HG02571 (cell line): ENCODE results near the gene DOLK.
"Not testable (repeated sequence)": the region's sequence is repeated elsewhere in the genome, so short reads cannot be mapped to it uniquely, and the experiment has no call there.

ENCODE experiments used
- ATAC-seq: cut with Tn5 transposase; IDR thresholded peaks from one replicate; pipeline ENCODE4 v1.9.1; 2021; ENCODE audit warnings: mild to moderate bottlenecking, moderate library complexity; ENCODE audit not compliant: unreplicated experiment

The DOLK gene

DNA sequence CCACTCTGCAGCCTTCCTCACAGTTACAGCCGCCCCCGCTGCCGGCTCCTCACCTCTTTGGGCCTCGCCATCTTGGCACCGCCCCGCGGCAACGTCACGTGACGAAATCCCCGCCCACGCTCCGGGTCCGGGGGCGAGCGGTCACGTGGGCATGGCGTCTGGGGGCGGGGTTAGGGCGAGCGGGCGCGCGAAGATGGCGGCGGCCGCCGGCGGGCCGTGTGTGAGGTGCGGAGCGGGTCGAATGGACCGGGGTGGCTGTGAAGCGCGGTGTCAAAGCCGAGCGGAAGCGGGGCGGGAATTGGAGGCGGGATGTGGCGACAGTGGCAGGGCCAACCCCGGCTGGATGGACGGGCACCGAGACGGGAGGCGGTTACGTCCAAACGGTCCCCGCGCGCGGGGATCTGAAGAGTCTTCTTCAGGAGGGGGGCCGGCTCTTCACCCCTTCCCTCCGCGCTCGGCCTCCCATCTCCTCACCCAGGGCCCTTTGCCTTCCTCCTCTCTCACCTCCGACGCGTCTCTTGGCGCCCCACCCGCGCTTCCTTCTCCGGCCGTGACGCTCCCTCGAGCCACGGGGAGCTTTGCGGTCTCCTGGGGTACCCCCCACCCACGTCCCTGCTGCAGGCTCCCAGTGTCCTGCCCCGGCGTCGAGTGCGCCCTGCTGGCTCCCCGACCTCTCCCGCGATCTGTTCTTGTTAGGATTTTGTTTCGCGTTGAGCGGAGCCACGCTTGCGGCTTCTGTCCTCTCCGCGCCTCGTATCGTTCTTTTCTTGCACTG lies at the start of gene DOLK, which contains the start of gene NUP188:
TSS of gene DOLK (minus strand) at position 77 of the 775 bp plus-strand sequence. CDS start 300 bp downstream, outside the sequence.
TSS of gene NUP188 (plus strand) at position 173 of the 775 bp plus-strand sequence. CDS start at position 194, 21 bp downstream.
- ATAC-seq: peak; percentile 73

DNA sequence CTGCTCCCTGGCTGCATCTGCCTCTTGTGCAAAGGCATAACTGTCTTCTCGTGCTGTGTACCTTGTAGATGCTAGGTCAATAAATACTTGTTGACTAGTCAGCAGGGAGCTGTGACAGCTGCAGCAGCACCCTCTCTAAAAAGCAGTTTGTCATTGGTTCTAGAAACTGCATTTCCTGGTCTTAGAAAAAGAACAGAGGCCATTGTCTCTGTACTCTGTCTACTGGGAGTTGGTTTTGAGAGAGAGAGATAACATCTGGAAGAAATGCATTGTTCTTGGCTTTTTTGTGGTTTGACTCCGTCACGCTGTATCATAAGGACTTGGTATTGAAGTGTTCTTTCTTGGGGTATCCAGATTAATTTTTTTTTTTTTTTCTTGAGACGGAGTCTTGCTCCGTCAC lies 48.4 kb upstream of the DOLK start:
- ATAC-seq: no peak

DNA sequence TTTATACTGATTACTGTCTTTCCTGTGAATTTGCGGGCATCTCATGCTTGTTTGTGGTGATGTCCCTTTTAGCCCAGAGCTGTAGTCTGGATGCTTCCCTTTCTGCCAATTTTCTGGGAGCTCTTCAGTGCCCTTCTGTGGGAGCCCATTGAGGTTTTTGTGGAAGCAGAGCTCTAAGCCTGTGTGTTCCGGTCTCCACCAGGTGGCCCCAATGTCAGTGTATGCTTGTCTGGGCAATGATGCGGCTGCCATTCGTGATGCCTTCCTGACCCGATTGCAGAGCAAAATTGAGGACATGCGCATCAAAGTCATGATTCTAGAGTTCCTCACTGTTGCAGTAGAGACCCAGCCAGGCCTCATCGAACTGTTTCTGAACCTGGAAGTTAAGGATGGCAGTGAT lies 45.6 kb upstream of the DOLK start:
- no peak for ATAC-seq

- no peak for ATAC-seq
Observed at GRCh38 chr9:128987805-128988204, 40.4 kb upstream of the DOLK start.

- ATAC-seq: no peak
Observed at GRCh38 chr9:128986671-128987070, 39.3 kb upstream of the DOLK start.

DNA sequence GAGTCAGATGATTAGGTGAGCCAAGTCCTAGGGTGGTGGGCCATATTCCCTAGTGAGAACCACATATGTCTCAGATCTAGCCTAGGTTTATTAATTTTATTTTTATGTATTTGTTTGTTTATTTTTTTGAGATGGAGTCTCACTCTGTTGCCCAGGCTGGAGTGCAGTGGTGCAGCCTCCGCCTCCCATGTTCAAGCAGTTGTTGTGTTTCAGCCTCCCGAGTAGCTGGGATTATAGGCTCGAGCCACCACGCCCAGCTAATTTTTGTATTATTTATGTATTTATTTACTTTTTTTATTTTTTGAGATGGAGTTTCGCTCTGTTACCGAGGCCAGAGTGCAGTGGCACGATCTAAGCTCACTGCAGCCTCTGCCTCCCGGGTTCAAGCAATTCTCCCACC lies 36.1 kb upstream of the DOLK start:
- no peak for ATAC-seq

GRCh38 chr9:128979111-128979510 lies 31.7 kb upstream of the DOLK start:
- ATAC-seq: no peak

GRCh38 chr9:128972956-128973355 lies 25.6 kb upstream of the DOLK start:
- ATAC-seq: no peak

GRCh38 chr9:128969491-128969890 lies 22.1 kb upstream of the DOLK start:
- ATAC-seq: no peak

GRCh38 chr9:128961403-128961802 lies 14.0 kb upstream of the DOLK start:
- ATAC-seq: not testable (repeated sequence)

- no peak for ATAC-seq
Observed at GRCh38 chr9:128947277-128947526, 201 bp downstream of the DOLK start.

DNA sequence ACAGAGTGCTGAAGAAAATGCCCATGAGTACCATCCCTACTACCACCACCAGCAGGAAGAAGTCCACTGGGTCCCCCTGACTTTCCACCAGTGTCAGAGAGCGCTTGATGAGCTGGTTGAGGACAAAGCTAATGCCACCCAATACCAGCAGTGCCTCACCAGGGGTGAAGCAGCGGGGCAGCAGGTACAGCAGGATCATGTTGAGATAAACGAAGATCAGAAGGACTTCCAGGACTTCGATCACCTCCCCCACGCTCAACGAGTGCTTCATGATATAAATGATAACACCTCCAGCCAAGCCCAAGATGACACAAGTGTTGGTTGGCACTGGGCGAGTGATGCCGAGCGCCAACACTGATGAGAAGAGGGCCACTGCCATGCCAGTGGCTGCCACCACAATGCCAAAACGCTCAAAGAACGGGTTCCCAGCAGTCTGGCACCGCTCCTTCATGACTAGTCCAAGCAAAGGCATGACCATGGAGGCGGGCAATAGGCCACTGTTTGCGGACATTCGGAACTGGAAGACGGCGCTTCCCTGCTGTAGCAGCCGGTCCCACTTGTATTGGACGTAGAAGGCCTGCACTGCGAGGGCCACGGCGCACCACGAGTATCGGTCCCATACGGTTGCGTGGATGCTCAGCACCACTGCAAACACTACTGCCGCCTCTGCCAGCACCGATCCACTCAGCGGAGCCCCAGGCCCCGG lies 679 bp downstream of the DOLK start:
- ATAC-seq: peak; percentile 6

DNA sequence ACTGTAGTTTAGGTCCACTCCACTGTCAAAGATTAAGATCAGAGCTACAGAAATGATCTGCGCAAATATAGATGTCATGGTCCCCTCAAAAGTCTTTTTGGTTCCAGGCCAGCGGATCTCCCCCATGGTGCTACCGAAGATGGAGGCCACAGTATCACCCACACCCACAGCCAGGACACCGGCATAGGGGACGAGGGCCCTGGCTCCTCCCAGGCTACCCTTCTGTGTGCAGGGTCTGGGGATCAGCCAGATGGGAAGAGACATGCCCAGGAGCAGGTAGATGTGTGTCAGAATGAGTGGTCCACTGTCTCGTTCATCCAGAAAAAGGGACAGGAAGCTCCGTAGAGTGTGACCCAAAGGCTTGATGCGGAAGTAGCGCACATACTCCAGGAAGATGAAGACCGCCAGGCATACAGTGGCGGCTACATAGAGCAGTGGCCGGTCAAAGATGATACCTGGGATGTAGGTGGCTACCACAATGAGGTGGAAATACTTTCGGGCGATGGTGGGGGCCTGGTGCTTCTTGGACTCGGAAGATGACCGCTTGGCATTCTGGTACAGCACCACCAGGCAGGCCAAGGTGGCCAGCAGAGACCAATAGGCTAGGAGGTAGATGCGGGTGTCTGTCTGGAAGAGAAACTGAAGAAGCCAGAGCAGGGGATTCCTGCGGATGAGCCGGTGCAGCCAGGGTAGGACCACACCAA lies 1.5 kb downstream of the DOLK start:
- no peak for ATAC-seq

GRCh38 chr9:128944966-128945365 lies 2.4 kb downstream of the DOLK start:
- ATAC-seq: not testable (repeated sequence)

GRCh38 chr9:128943832-128944620 lies 3.4 kb downstream of the DOLK start:
- no peak for ATAC-seq

DNA sequence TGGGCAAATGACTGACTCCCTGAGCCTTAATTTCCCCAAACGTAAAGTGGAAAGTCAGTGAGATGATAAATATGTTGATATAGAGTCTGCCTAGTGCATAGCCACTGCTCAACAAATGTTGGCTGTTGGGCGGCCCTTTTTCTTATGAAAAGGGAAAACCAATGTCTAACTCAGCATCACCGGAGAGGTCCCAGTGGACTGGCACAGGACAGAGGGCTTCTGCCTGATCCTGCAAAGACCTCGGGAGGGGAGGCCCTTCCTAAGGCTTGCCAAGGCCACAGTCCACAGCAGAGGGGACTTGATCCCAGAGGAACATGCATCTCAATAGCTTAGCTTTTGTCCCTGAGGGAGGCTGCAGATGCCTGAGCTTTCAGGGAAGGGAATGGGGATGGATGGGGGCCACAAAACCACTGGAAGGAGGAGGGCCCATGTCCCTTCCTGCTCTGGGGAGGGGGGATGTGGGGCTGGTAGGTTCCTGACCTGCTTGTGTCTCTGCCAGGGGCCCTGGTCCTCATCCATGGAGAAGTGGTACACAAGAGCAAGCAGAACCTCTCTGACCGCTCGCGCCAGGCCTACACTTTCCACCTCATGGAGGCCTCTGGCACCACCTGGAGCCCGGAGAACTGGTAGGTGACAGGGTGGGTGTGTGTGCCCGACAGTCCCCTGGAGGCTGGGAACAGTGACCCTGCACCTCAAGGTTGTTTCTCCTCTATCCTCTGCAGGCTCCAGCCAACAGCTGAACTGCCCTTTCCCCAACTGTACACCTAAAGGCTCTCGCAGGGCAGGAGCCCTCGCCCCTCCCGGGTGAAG lies 6.3 kb downstream of the DOLK start:
- no peak for ATAC-seq

DNA sequence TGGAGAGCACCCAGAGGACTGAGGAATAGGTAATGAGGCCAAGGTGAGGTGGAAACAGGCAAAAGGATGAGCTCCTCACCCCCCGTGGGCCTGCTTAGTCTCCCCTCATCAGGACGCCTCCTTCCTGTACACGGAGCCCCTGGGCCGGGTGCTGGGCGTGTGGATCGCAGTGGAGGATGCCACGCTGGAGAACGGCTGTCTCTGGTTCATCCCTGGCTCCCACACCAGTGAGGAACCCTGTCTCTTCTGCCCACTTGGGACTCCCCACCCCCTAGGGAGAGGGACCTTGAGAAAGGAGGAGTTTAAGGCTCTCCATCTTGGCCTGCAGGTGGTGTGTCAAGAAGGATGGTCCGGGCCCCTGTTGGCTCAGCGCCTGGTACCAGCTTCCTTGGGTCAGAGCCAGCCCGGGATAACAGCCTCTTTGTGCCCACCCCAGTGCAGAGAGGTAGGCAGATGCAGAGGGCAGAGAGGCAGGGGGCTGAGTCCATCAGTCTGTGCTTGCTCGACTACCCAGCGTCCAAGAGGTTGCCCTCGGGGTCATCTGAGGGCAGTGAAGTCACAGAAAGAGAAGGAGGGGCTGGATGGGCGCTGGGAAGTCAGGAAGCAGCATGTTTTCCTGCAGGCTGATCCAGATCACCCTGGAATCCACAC lies 7.0 kb downstream of the DOLK start:
- ATAC-seq: no peak

- no peak for ATAC-seq
Observed at GRCh38 chr9:128937310-128938165, 9.9 kb downstream of the DOLK start.
